Renal cortical epithelial cell (primary cell): ENCODE measurements around the gene CLEC16A. TPM values are rescaled to one million over a fixed set of nuclear protein-coding genes. Genes with fewer than 3 reads are reported as not detected.
A peak's percentile ranks its signal among the peaks of the same experiment; 100 is the strongest.
"Not testable (repeated sequence)": the region's sequence is repeated elsewhere in the genome, so short reads cannot be mapped to it uniquely, and the experiment has no call there.

ENCODE experiments used
- DNase-seq: peaks from one replicate; pipeline ENCODE4 v3.0.0-alpha.2; 2011; ENCODE audit warnings: low read depth
- total RNA-seq: library from RNA; depleted of rRNA; stranded (reverse); fragments of >200 nt; gene quantifications from 2 replicates; pipeline ENCODE4 v1.2.3, GENCODE V29; 2014

CLEC16A gene
- total RNA-seq, 1 donor from 2014 or later, result 48.3 TPM

GRCh38 chr16:11098601-11099390 is 154.4 kb downstream of the CLEC16A start:
- DNase-seq, result no peak

DNA sequence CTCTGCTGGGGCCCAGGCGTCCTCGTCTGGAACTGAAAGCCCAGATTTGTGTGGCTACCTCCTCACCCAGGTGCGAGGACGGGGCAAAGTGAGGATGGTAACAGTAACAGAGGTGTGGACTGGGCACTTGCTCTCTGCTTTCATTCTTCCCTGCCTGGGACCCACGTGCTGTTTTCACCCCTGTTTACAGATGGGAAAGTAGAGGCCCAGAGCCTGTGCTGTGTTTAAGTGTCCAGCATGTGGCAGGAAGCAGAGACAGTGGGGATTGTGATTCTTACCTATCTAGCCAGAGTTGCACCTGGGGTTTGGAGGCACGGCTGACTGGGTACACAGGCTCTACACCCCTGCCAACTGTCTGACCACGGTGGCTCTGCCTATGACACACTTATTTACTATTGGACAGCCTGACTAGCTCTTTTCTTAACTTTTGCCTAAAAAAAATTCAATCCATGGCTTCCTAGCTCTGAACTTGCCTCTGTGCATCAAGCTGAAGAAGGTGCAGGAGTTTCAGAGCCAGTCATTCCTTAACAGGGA is 155.4 kb downstream of the CLEC16A start:
- no peak for DNase-seq

GRCh38 chr16:11100239-11100750 is 155.9 kb downstream of the CLEC16A start:
- peak; percentile 63 for DNase-seq

DNA sequence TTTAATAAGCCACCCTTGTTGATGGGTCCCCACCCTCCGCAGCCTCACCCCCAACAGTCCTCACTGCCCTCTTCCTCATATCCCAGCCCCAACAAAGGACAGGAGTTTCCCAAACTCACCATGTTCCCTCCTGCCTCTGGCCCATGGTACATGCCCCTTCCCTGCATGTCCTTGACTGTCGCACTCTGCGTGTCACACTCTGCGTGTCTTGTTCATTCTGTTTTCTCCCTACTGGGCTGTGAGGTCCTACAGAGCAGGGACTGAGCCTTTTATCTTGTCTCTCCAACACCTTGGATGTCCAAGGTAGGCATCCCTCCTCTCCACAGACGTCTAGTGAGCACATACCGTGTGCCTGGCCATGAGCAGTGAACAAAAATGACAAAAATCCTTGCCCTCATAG is 156.9 kb downstream of the CLEC16A start:
- no peak for DNase-seq

GRCh38 chr16:11101695-11102522 is 157.5 kb downstream of the CLEC16A start:
- DNase-seq, result no peak

GRCh38 chr16:11102523-11102898 is 158.1 kb downstream of the CLEC16A start:
- no peak for DNase-seq

- not testable (repeated sequence) for DNase-seq
These were observed 158.9 kb downstream of the CLEC16A start for GRCh38 chr16:11103301-11103700.

- DNase-seq, result no peak
These were observed 160.0 kb downstream of the CLEC16A start for GRCh38 chr16:11104168-11105037.

- DNase-seq, result peak; percentile 91
These were observed 160.9 kb downstream of the CLEC16A start for GRCh38 chr16:11105038-11105903.

DNA sequence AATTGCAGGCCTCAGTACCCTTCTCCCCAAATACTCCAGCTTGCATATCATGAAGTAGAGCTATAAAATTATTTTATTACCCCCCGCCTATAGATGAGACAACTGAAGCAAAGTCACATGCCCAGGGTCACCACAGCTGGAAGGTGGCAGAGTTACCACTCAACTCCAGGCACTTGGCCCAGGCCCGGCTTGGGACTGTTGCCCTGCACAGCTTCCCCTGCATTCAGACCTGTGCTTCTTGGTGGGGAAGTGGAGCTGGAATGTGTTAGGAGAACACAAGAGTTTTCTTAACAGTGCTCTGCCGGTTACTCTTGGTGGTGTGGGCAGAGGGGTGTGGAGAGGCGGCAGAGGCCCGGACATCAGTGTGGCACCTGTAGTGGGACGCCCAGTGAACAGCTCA is 162.4 kb downstream of the CLEC16A start:
- DNase-seq, result no peak

GRCh38 chr16:11107780-11108465 is 163.6 kb downstream of the CLEC16A start:
- no peak for DNase-seq

GRCh38 chr16:11108466-11108805 is 164.1 kb downstream of the CLEC16A start:
- DNase-seq, result no peak

- DNase-seq, result no peak
These were observed 165.2 kb downstream of the CLEC16A start for GRCh38 chr16:11109566-11109965.

- DNase-seq, result no peak
These were observed 166.8 kb downstream of the CLEC16A start for GRCh38 chr16:11111150-11111549.

- no peak for DNase-seq
These were observed 167.7 kb downstream of the CLEC16A start for GRCh38 chr16:11111856-11112634.

GRCh38 chr16:11112723-11113348 is 168.5 kb downstream of the CLEC16A start:
- DNase-seq, result no peak

- no peak for DNase-seq
These were observed 170.2 kb downstream of the CLEC16A start for GRCh38 chr16:11114366-11115164.
